GM12878 (cell line): ENCODE results near the gene ZNF408. TPM values are rescaled to one million over a fixed set of nuclear protein-coding genes. Genes with fewer than 3 reads are reported as not detected.

Source experiments
- ATAC-seq: fragments of 200-7000 bp; cut with Tn5 transposase; 3 replicates; pipeline ENCODE4 v1.9.1; 2020; ENCODE audit warnings: mild to moderate bottlenecking, moderate library complexity
- BruUV-seq: library from RNA; stranded (reverse); fragments of 400-500 nt; replicated peaks from 2 replicates; lab custom pipeline; 2021; lab: Mats Ljungman, UMichigan
- CTCF ChIA-PET: fragments of 300-600 bp; sonication (Branson Sonifier 250); formaldehyde crosslinking; extraction: SDS; loops from one replicate; lab custom pipeline; 2021; ENCODE audit warnings: inconsistent platforms; lab: Yijun Ruan, JAX
- POLR2A ChIA-PET: fragments of 350-600 bp; formaldehyde crosslinking; extraction: SDS; loops from one replicate; lab custom pipeline; 2021; ENCODE audit warnings: inconsistent platforms; lab: Charles Lee
- RAD21 ChIA-PET: fragments of 300-600 bp; sonication (Branson Sonifier 250); formaldehyde crosslinking; loops from one replicate; lab custom pipeline; 2023; ENCODE audit warnings: antibody characterized with exemption; ENCODE audit not compliant: unreplicated experiment; lab: Charles Lee
- SMC1A ChIA-PET: fragments of 300-600 bp; sonication (Branson Sonifier 250); formaldehyde crosslinking; loops from one replicate; lab custom pipeline; 2023; ENCODE audit not compliant: unreplicated experiment, uncharacterized antibody; lab: Charles Lee
- DNase-seq: peaks from one replicate; pipeline ENCODE4 v3.0.0-alpha.2; 2011; ENCODE audit warnings: low read depth, low spot score
- FAIRE-seq: peaks from 3 replicates; lab custom pipeline; 2011; peaks lifted over from hg19 to GRCh38; lab: Jason Lieb, UNC
- H2AFZ ChIP-seq: 2 replicates; pipeline ENCODE4 v1.6.0; 2011; ENCODE audit warnings: low read depth, low read length, control low read depth; ENCODE audit not compliant: control insufficient read depth
- H3K27ac ChIP-seq: 2 replicates; pipeline ENCODE4 v1.5.1; 2011; ENCODE audit warnings: control low read depth; ENCODE audit not compliant: control insufficient read depth, insufficient read depth
- H3K27me3 ChIP-seq, 2 experiments: replicated peaks in 1 of 2; 2 replicates each; pipeline versions ENCODE4 v1.6.0 to v1.6.1; 2011; ENCODE audit warnings: low read length in 1 of 2; ENCODE audit not compliant: control insufficient read depth in 2 of 2, insufficient read depth in 2 of 2
- H3K36me3 ChIP-seq, 2 experiments: 2 replicates each; pipeline ENCODE4 v1.5.1; 2011; ENCODE audit warnings: low read length in 1 of 2; ENCODE audit not compliant: control insufficient read depth in 2 of 2, insufficient read depth in 2 of 2
- H3K4me1 ChIP-seq: 2 replicates; pipeline ENCODE4 v1.6.1; 2011; ENCODE audit warnings: mild to moderate bottlenecking, low read length, moderate library complexity, mixed read lengths; ENCODE audit not compliant: control insufficient read depth, insufficient read depth
- H3K4me2 ChIP-seq: 2 replicates; pipeline ENCODE4 v1.6.0; 2011; ENCODE audit warnings: control low read depth; ENCODE audit not compliant: control insufficient read depth, insufficient read depth
- H3K4me3 ChIP-seq: fragments of 200-600 bp; sonication (generic); 2 replicates; pipeline ENCODE4 v1.5.1; 2016
- H3K79me2 ChIP-seq: 2 replicates; pipeline ENCODE4 v1.6.0; 2011; ENCODE audit warnings: low read length; ENCODE audit not compliant: control insufficient read depth, insufficient read depth
- H3K9ac ChIP-seq: 2 replicates; pipeline ENCODE4 v1.8.0; 2011; ENCODE audit warnings: low read length, control low read depth, mixed read lengths; ENCODE audit not compliant: control insufficient read depth, insufficient read depth
- H3K9me3 ChIP-seq: replicated peaks from 3 replicates; pipeline ENCODE4 v1.5.1; 2011; ENCODE audit warnings: mild to moderate bottlenecking, low read length; ENCODE audit not compliant: control insufficient read depth, insufficient read depth
- H4K20me1 ChIP-seq: 2 replicates; pipeline ENCODE4 v1.6.0; 2011; ENCODE audit not compliant: control insufficient read depth, insufficient read depth
- FOXK2 ChIP-seq: fragments of 450-650 bp; IDR thresholded peaks from 2 replicates; pipeline ENCODE4 v1.6.1; 2017; ENCODE audit warnings: mild to moderate bottlenecking, moderate library complexity
- MEF2A ChIP-seq: IDR thresholded peaks from 2 replicates; pipeline ENCODE4 v1.6.1; 2011; ENCODE audit warnings: low read depth, mild to moderate bottlenecking, low read length, moderate library complexity; ENCODE audit not compliant: insufficient read depth
- WGBS: methylation state at CpG from one replicate; pipeline ENCODE4 v1.1.6; 2016; ENCODE audit warnings: low lambda C conversion rate; ENCODE audit not compliant: insufficient replicate concordance, insufficient coverage; ENCODE audit errors: missing lambda C conversion rate; 5-methylcytosine and 5-hydroxymethylcytosine counted together
- in situ Hi-C: fragments of 300-500 bp; cut with MboI; formaldehyde crosslinking; loops from 9 replicates; pipeline ENCODE4 v1.14.3; 2018; ENCODE audit warnings: mixed read lengths
- intact Hi-C: fragments of 100-400 bp; cut with micrococcal nuclease; formaldehyde crosslinking; loops from one replicate; pipeline ENCODE4 v1.14.2; 2022; ENCODE audit not compliant: unreplicated experiment
- polyA plus RNA-seq, 11 experiments: library from polyadenylated mRNA; depleted of rRNA in 4 of 11; unstranded in 6 of 11; stranded (reverse) in 5 of 11; fragments of >200 nt; fragmentation: Nextera tagmentation in 4 of 11; fragmentation: Illumina TruSeq in 1 of 11; extraction: Ambion mirVana in 4 of 11; extraction: Trizol in 1 of 11; gene quantifications; 1 replicate in 1 of 11; 2 replicates in 10 of 11; pipeline versions ENCODE4 v1.2.1 to v1.2.3, GENCODE V29; 2011 to 2016; ENCODE audit warnings: inconsistent platforms in 2 of 11, missing spikeins in 2 of 11, low read depth in 1 of 11
- total RNA-seq, 4 experiments: library from RNA; depleted of rRNA in 3 of 4; stranded (reverse); fragments of >200 nt in 3 of 4; fragmentation: Illumina TruSeq in 1 of 4; extraction: Trizol in 1 of 4; gene quantifications; 2 replicates each; pipeline versions ENCODE4 v1.2.1 to v1.2.3, GENCODE V29; 2013 to 2021
- TF ChIP-seq, protein P1 (sequence below): fragments of 150-350 bp; IDR thresholded peaks from 2 replicates; pipeline ENCODE4 v1.6.1; 2016; ENCODE audit warnings: low read depth, low read length

ZNF408 gene
- total and polyA plus RNA-seq, 10 of the 15 experiments (the other 5 are each of a cell fraction or from before 2014, with no cell fraction given), result 0.19 to 11.3 (median 7.2) TPM

DNA sequence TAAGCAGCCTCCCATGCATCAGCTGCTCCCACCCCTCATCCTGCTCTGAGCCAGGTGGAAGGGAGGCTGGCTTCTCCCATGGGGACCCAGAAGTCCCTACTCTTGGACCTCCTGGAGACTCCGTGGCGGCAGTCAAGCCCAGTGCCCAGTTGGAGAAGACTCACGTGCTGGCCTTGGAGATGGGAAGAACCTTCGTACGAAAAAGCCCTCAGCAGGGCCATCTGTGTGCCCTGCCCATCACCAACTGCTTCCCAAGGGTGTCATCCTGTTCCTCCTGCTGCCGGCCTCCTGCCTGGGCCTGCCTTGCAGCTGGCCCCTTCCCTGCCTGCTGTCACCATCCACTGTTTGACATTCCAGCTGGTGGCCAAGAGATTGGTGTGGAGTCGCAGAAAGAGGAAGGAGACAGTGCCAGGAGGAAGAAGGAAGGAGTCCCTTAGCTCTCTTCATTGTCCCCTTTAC lies 28.4 kb upstream of the ZNF408 start:
- H2AFZ ChIP-seq, result no peak overlapping the region
- FAIRE-seq (no peak), DNase-seq (no peak), ATAC-seq (no peak)
- ChIA-PET CTCF (no interaction called here), SMC1A (no interaction called here), POLR2A (interaction anchor here (1.0 kb wide), 1 partner anchor 28 kb away, joined by 3 read pairs; the partner anchor contains the start of gene ARHGAP1), RAD21 (no interaction called here)
- H4K20me1 ChIP-seq, result no peaks in the 10 kb centered on the region
- TSS peak; percentile 15 for BruUV-seq
- H3K79me2 ChIP-seq, result no peaks in the 10 kb centered on the region
- no peaks in the 10 kb centered on the region for H3K27me3 ChIP-seq
- intact Hi-C loops, result no loop called here
- no peaks in the 10 kb centered on the region for H3K4me1 ChIP-seq
- in situ Hi-C loops, result no loop called here
- peaks cover 8 to 15% of the 10 kb centered on the region in 2 experiments for H3K36me3 ChIP-seq
- no peak overlapping the region for H3K4me3 ChIP-seq
- no peak overlapping the region for H3K4me2 ChIP-seq
- TF ChIP-seq FOXK2, result no peak
- no peak for TF ChIP-seq MEF2A
- TF ChIP-seq, protein P1, sequence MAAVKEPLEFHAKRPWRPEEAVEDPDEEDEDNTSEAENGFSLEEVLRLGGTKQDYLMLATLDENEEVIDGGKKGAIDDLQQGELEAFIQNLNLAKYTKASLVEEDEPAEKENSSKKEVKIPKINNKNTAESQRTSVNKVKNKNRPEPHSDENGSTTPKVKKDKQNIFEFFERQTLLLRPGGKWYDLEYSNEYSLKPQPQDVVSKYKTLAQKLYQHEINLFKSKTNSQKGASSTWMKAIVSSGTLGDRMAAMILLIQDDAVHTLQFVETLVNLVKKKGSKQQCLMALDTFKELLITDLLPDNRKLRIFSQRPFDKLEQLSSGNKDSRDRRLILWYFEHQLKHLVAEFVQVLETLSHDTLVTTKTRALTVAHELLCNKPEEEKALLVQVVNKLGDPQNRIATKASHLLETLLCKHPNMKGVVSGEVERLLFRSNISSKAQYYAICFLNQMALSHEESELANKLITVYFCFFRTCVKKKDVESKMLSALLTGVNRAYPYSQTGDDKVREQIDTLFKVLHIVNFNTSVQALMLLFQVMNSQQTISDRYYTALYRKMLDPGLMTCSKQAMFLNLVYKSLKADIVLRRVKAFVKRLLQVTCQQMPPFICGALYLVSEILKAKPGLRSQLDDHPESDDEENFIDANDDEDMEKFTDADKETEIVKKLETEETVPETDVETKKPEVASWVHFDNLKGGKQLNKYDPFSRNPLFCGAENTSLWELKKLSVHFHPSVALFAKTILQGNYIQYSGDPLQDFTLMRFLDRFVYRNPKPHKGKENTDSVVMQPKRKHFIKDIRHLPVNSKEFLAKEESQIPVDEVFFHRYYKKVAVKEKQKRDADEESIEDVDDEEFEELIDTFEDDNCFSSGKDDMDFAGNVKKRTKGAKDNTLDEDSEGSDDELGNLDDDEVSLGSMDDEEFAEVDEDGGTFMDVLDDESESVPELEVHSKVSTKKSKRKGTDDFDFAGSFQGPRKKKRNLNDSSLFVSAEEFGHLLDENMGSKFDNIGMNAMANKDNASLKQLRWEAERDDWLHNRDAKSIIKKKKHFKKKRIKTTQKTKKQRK, result no peak
- TF ChIP-seq, all 136 proteins: peak for 0
- Histone ChIP-seq H3K9ac (no peak overlapping the region), H3K9me3 (no peaks in the 10 kb centered on the region), H3K27ac (no peak overlapping the region)
- 90% methylated on average over 6 of the region's 7 CpGs for WGBS
